Prostate gland (tissue), 2 donors: ENCODE measurements around the gene DMXL2. TPM values are rescaled to one million over a fixed set of nuclear protein-coding genes. Genes with fewer than 3 reads are reported as not detected.

ENCODE experiments used
- DNase-seq: peaks from one replicate; pipeline ENCODE4 v3.0.0-alpha.2; 2019; ENCODE audit warnings: low spot score
- H3K27ac ChIP-seq, 2 donors: fragments of 200-600 bp; sonication (generic); 2 replicates each; pipeline ENCODE4 v1.5.1; 2017 to 2019
- H3K27me3 ChIP-seq: fragments of 200-600 bp; sonication (generic); replicated peaks from 2 replicates; pipeline ENCODE4 v1.5.1; 2019; ENCODE audit not compliant: insufficient read depth
- H3K36me3 ChIP-seq, 2 donors: fragments of 200-600 bp; sonication (generic); 1 replicate in 1 of 2; 2 replicates in 1 of 2; pipeline versions ENCODE4 v1.5.1 to v1.8.1; 2017 to 2019
- H3K4me1 ChIP-seq: fragments of 200-600 bp; sonication (generic); replicated peaks from 2 replicates; pipeline ENCODE4 v1.5.1; 2019
- H3K4me3 ChIP-seq, 2 donors: fragments of 200-600 bp; sonication (generic); 2 replicates each; pipeline ENCODE4 v1.5.1; 2017 to 2019
- H3K9me3 ChIP-seq: fragments of 200-600 bp; sonication (generic); 2 replicates; pipeline ENCODE4 v1.5.1; 2017
- CTCF ChIP-seq, 4 experiments: fragments of 200-600 bp in 2 of 4; fragments of 450-650 bp in 2 of 4; sonication (generic) in 2 of 4; IDR thresholded peaks; 1 replicate in 3 of 4; 2 replicates in 1 of 4; pipeline ENCODE4 v1.5.1; 2016 to 2019; ENCODE audit warnings: antibody characterized with exemption in 4 of 4, mild to moderate bottlenecking in 2 of 4, moderate library complexity in 2 of 4
- POLR2A ChIP-seq: fragments of 450-650 bp; IDR thresholded peaks from one replicate; pipeline ENCODE4 v1.6.1; 2016; ENCODE audit warnings: antibody characterized with exemption, mild to moderate bottlenecking
- POLR2AphosphoS5 ChIP-seq: sonication (generic); formaldehyde crosslinking; IDR thresholded peaks from one replicate; pipeline ENCODE4 v1.6.1; 2017; ENCODE audit warnings: antibody characterized with exemption
- WGBS: methylation state at CpG from one replicate; pipeline ENCODE4 v1.1.5; 2018; 5-methylcytosine and 5-hydroxymethylcytosine counted together
- intact Hi-C: fragments of 100-400 bp; cut with DNase I; formaldehyde crosslinking; loops from one replicate; pipeline ENCODE4 v1.14.2; 2022
- total RNA-seq, 2 donors: library from RNA; depleted of rRNA; stranded (reverse); fragments of >200 nt; gene quantifications; one replicate each; pipeline ENCODE4 v1.1.0, GENCODE V29; 2016

Gene DMXL2
- total RNA-seq, 2 donors from 2014 or later, result 12.2 to 35.3 TPM

GRCh38 chr15:51505251-51505650, 117.3 kb downstream of the DMXL2 start:
- Histone ChIP-seq H3K36me3 (no peaks in the 10 kb centered on the region), H3K9me3 (no peaks in the 10 kb centered on the region), H3K4me3 (no peak overlapping the region), H3K27me3 (no peaks in the 10 kb centered on the region), H3K27ac (no peak overlapping the region), H3K4me1 (no peaks in the 10 kb centered on the region)
- TF ChIP-seq CTCF (IDR thresholded peaks at IDR 0.05), result no peak
- TF ChIP-seq POLR2AphosphoS5, result no peak
- TF ChIP-seq POLR2A, result no peak
- no peak for DNase-seq
- intact Hi-C loops, result no loop called here
- 76% methylated on average over 1 of the region's 1 CpG for WGBS

GRCh38 chr15:51503003-51503402, 119.6 kb downstream of the DMXL2 start:
- no peaks in the 10 kb centered on the region for H3K27me3 ChIP-seq
- DNase-seq, result no peak
- H3K27ac ChIP-seq, result no peak overlapping the region
- TF ChIP-seq POLR2AphosphoS5 (no peak), CTCF (IDR thresholded peaks at IDR 0.05) (no peak), POLR2A (no peak)
- intact Hi-C loops, result no loop called here
- H3K4me3 ChIP-seq, result no peak overlapping the region
- H3K36me3 ChIP-seq, result no peaks in the 10 kb centered on the region
- no peaks in the 10 kb centered on the region for H3K9me3 ChIP-seq
- H3K4me1 ChIP-seq, result no peaks in the 10 kb centered on the region

GRCh38 chr15:51499379-51499976, 123.1 kb downstream of the DMXL2 start:
- intact Hi-C loops, result no loop called here
- no peak for TF ChIP-seq POLR2A
- TF ChIP-seq POLR2AphosphoS5, result no peak
- no peak for TF ChIP-seq CTCF (IDR thresholded peaks at IDR 0.05)
- Histone ChIP-seq H3K27me3 (no peaks in the 10 kb centered on the region), H3K4me1 (no peaks in the 10 kb centered on the region), H3K36me3 (no peaks in the 10 kb centered on the region), H3K4me3 (no peak overlapping the region), H3K9me3 (no peaks in the 10 kb centered on the region), H3K27ac (no peak overlapping the region)
- no peak for DNase-seq
- 85% methylated on average over 5 of the region's 5 CpGs for WGBS

GRCh38 chr15:51497806-51498205, 124.8 kb downstream of the DMXL2 start:
- intact Hi-C loops, result no loop called here
- Histone ChIP-seq H3K4me3 (no peak overlapping the region), H3K9me3 (no peaks in the 10 kb centered on the region), H3K36me3 (no peaks in the 10 kb centered on the region), H3K27me3 (no peaks in the 10 kb centered on the region), H3K27ac (no peak overlapping the region), H3K4me1 (no peaks in the 10 kb centered on the region)
- 97% methylated on average over 3 of the region's 3 CpGs for WGBS
- TF ChIP-seq CTCF (IDR thresholded peaks at IDR 0.05) (no peak), POLR2AphosphoS5 (no peak), POLR2A (no peak)
- no peak for DNase-seq

- no peaks in the 10 kb centered on the region for H3K36me3 ChIP-seq
- no peaks in the 10 kb centered on the region for H3K9me3 ChIP-seq
- H3K4me1 ChIP-seq, result no peaks in the 10 kb centered on the region
- intact Hi-C loops, result no loop called here
- no peak for DNase-seq
- 92% methylated on average over 1 of the region's 1 CpG for WGBS
- H3K27ac ChIP-seq, result no peak overlapping the region
- TF ChIP-seq POLR2AphosphoS5 (no peak), POLR2A (no peak), CTCF (IDR thresholded peaks at IDR 0.05) (no peak)
- H3K4me3 ChIP-seq, result no peak overlapping the region
- no peaks in the 10 kb centered on the region for H3K27me3 ChIP-seq
These were observed 126.3 kb downstream of the DMXL2 start for GRCh38 chr15:51496246-51496645.
